Measurements from ENCODE around the gene CERS6.

DNA sequence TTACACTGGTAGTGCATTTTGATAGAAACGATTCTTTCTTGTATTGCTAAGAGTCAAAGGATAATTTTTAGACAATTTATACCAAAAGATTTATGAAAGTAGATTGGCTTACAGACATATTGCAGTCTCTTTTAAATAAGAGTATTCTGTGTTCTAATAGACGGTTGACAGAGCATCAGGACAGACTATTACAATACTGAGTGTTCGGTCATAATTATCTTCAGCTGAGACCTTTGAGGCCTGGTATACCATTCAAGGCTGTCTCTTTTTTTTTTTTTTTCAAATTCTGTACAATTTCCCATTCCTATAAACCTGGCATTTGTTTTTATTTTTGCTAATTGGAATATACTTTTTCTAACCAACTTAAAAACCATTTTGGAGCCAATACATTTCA is 205.8 kb downstream of the CERS6 start:
- TF ChIP-seq, protein P1, sequence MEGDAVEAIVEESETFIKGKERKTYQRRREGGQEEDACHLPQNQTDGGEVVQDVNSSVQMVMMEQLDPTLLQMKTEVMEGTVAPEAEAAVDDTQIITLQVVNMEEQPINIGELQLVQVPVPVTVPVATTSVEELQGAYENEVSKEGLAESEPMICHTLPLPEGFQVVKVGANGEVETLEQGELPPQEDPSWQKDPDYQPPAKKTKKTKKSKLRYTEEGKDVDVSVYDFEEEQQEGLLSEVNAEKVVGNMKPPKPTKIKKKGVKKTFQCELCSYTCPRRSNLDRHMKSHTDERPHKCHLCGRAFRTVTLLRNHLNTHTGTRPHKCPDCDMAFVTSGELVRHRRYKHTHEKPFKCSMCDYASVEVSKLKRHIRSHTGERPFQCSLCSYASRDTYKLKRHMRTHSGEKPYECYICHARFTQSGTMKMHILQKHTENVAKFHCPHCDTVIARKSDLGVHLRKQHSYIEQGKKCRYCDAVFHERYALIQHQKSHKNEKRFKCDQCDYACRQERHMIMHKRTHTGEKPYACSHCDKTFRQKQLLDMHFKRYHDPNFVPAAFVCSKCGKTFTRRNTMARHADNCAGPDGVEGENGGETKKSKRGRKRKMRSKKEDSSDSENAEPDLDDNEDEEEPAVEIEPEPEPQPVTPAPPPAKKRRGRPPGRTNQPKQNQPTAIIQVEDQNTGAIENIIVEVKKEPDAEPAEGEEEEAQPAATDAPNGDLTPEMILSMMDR (IDR thresholded peaks at IDR 0.05): no peak
- no peak for TF ChIP-seq POLR2A (IDR thresholded peaks at IDR 0.05)

Measured in thyroid gland (tissue), 4 donors.